ENCODE measurements around the gene OVOL2. TPM values are rescaled to one million over a fixed set of nuclear protein-coding genes. Genes with fewer than 3 reads are reported as not detected.
A peak's percentile ranks its signal among the peaks of the same experiment; 100 is the strongest.

OVOL2 gene
- total and polyA plus RNA-seq, 2 donors (not counting 1 experiment from before 2014, with no cell fraction given): not detected

GRCh38 chr20:17995967-17996819, 61.5 kb downstream of the OVOL2 start:
- Histone ChIP-seq H4K20me1 (ENCODE audit: control insufficient read depth, insufficient read depth, low read length, poor library complexity, severe bottlenecking) (no peaks in the 10 kb centered on the region), H3K9ac (ENCODE audit: low read length) (no peak overlapping the region), H3K9me3 (ENCODE audit: control extremely low read depth in 1 of 3, control insufficient read depth in 2 of 3, insufficient read depth in 1 of 3, low read length in 2 of 3) (no peaks in the 10 kb centered on the region), H3K27ac (ENCODE audit: low read length in 2 of 2) (no peak overlapping the region), H2AFZ (ENCODE audit: insufficient read depth, low read depth, low read length, poor library complexity, severe bottlenecking) (peak overlapping the region; percentile 48), H3K4me2 (replicated peaks; ENCODE audit: low read depth, low read length, poor library complexity, severe bottlenecking) (peak overlapping the region; percentile 42), H3K4me3 (ENCODE audit: control extremely low read depth in 1 of 5, extremely low read depth in 1 of 5, insufficient read depth in 1 of 5, low read depth in 2 of 5, low read length in 4 of 5) (no peak overlapping the region), H3K4me1 (ENCODE audit: control insufficient read depth in 2 of 2, insufficient read depth in 2 of 2, low read length in 2 of 2) (peaks cover 16% of the 10 kb centered on the region in 2 donors), H3K79me2 (ENCODE audit: control insufficient read depth, insufficient read depth, low read length) (no peaks in the 10 kb centered on the region), H3K36me3 (replicated peaks in 1 of 2; ENCODE audit: control extremely low read depth in 1 of 2, control insufficient read depth in 1 of 2, extremely low read depth in 1 of 2, insufficient read depth in 2 of 2, low read length in 1 of 2) (no peaks in the 10 kb centered on the region), H3K27me3 (replicated peaks in 1 of 4; ENCODE audit: control extremely low read depth in 1 of 4, control insufficient read depth in 3 of 4, insufficient read depth in 4 of 4, low read length in 3 of 4) (no peaks in the 10 kb centered on the region)
- Mint-ChIP-seq H3K9me3 (ENCODE audit: insufficient read depth) (no peaks in the 10 kb centered on the region), H3K4me1 (peaks cover 22% of the 10 kb centered on the region), H3K27ac (peak overlapping the region; percentile 54), H3K4me3 (no peak overlapping the region), H3K27me3 (peaks cover 3% of the 10 kb centered on the region)
- ChIA-PET POLR2A (interaction anchor here (1.4 kb wide), 1 partner anchor 314 kb away, joined by 4 read pairs; no protein-coding TSS in a partner anchor), CTCF (interaction anchor here (0.7 to 8.0 kb wide), 28 partner anchors 10 to 491 kb away, joined by 3 to 54 read pairs (median 7); partner anchors contain the start of genes MGME1, RRBP1 and SNX5)
- ATAC-seq (ENCODE audit: low read depth) (peak; percentile 94), DNase-seq (peak; percentile 79)
- intact Hi-C loops (cut with micrococcal nuclease): loop anchor here (1.0 to 5.0 kb wide), 10 partner anchors 9 to 491 kb away; partner anchors contain the start of genes MGME1 and RRBP1
- TF ChIP-seq EZH2 (IDR thresholded peaks at IDR 0.05; ENCODE audit: borderline replicate concordance, insufficient read depth, low read depth, low read length, poor library complexity, severe bottlenecking) (no peak), CTCF (IDR thresholded peaks at IDR 0.05) (peak; percentile 99)
- 25% methylated on average over 12 of the region's 16 CpGs for WGBS (ENCODE audit: insufficient coverage)

- H3K27me3 Mint-ChIP-seq: peaks cover 1% of the 10 kb centered on the region
- CTCF ChIA-PET: interaction anchor here (1.2 to 8.0 kb wide), 9 partner anchors 25 to 488 kb away, joined by 3 to 54 read pairs (median 6); partner anchors contain the start of genes MGME1, RRBP1 and SNX5
- H3K9me3 Mint-ChIP-seq (ENCODE audit: insufficient read depth): no peaks in the 10 kb centered on the region
- no peaks in the 10 kb centered on the region for H4K20me1 ChIP-seq (ENCODE audit: control insufficient read depth, insufficient read depth, low read length, poor library complexity, severe bottlenecking)
- H3K27ac Mint-ChIP-seq: no peak overlapping the region
- H3K79me2 ChIP-seq (ENCODE audit: control insufficient read depth, insufficient read depth, low read length): no peaks in the 10 kb centered on the region
- no peak for DNase-seq
- H3K4me1 ChIP-seq (ENCODE audit: control insufficient read depth in 2 of 2, insufficient read depth in 2 of 2, low read length in 2 of 2): peaks cover 16% of the 10 kb centered on the region in 2 donors
- no peak overlapping the region for H3K4me3 Mint-ChIP-seq
- intact Hi-C loops (cut with micrococcal nuclease): no loop called here
- WGBS (ENCODE audit: insufficient coverage): 100% methylated on average over 2 of the region's 3 CpGs
- H3K27ac ChIP-seq (ENCODE audit: low read length in 2 of 2): no peak overlapping the region
- H3K9me3 ChIP-seq (ENCODE audit: control extremely low read depth in 1 of 3, control insufficient read depth in 2 of 3, insufficient read depth in 1 of 3, low read length in 2 of 3): no peaks in the 10 kb centered on the region
- peaks cover 20% of the 10 kb centered on the region for H3K4me1 Mint-ChIP-seq
- POLR2A ChIA-PET: no interaction called here
- TF ChIP-seq EZH2 (IDR thresholded peaks at IDR 0.05; ENCODE audit: borderline replicate concordance, insufficient read depth, low read depth, low read length, poor library complexity, severe bottlenecking) (no peak), CTCF (IDR thresholded peaks at IDR 0.05) (no peak)
- H3K4me2 ChIP-seq (replicated peaks; ENCODE audit: low read depth, low read length, poor library complexity, severe bottlenecking): no peak overlapping the region
- ATAC-seq (ENCODE audit: low read depth): no peak
- H3K27me3 ChIP-seq (replicated peaks in 1 of 4; ENCODE audit: control extremely low read depth in 1 of 4, control insufficient read depth in 3 of 4, insufficient read depth in 4 of 4, low read length in 3 of 4): no peaks in the 10 kb centered on the region
- H3K4me3 ChIP-seq (ENCODE audit: control extremely low read depth in 1 of 5, extremely low read depth in 1 of 5, insufficient read depth in 1 of 5, low read depth in 2 of 5, low read length in 4 of 5): no peak overlapping the region
- peaks cover 0 to 20% of the 10 kb centered on the region in 2 experiments for H3K36me3 ChIP-seq (replicated peaks in 1 of 2; ENCODE audit: control extremely low read depth in 1 of 2, control insufficient read depth in 1 of 2, extremely low read depth in 1 of 2, insufficient read depth in 2 of 2, low read length in 1 of 2)
- H3K9ac ChIP-seq (ENCODE audit: low read length): no peak overlapping the region
- H2AFZ ChIP-seq (ENCODE audit: insufficient read depth, low read depth, low read length, poor library complexity, severe bottlenecking): no peak overlapping the region
These were observed 64.2 kb downstream of the OVOL2 start for GRCh38 chr20:17993546-17993945.
